A204.1 (cell line): Measurements from ENCODE around the gene TMEM205.
A peak's percentile ranks its signal among the peaks of the same experiment; 100 is the strongest.
"Not testable (repeated sequence)": the region's sequence is repeated elsewhere in the genome, so short reads cannot be mapped to it uniquely, and the experiment has no call there.

Experiments
- FAIRE-seq: peaks from 2 replicates; lab custom pipeline; 2012; peaks lifted over from hg19 to GRCh38; lab: Jason Lieb, UNC

Gene TMEM205

DNA sequence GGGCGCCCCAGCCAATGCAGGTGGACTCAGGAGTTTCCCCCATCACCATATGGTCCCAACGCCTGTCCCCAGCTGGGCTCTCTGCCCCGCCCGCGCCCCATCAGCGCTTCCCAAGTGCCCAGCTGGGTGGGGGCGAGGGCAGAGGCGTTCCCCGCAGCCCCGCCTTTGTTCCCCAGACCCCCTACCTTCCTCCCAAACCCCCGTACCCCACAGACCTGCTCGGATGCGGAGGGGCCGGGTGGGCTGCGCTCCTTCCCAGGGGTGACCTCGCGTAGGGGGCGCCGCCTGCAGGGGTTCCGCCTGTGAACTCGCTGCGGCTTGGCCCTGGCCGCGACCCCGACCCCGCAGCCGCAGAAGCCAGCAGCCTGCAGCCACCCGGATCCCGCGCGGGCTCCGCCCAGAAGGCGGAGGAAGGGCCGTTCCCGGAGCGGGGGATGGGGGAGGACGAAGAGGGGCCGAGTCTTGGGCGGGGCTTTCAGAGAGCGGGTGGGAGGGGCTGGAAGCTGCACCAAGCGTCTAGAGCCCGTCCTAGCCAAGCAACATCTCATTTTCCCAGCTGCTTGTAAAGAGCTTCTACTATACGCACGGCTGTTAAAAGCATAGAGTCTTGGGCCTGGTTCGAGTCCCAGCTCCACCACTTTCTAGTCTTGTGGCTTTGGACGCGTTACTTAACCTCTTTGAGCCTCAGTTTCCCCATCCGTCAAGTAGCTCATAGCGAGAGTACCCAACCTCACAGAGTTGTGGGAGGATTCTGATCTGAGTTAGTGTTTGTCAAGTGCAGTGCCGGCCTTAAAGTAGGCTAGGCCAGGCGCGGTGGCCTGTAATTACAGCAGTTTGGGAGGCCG is 6.6 kb downstream of the TMEM205 start, which contains the start of gene RAB3D:
RAB3D (minus strand) TSS at position 404 of the 845 bp plus-strand sequence. CDS start 2,258 bp downstream, outside the sequence.
- peak; percentile 87 for FAIRE-seq

DNA sequence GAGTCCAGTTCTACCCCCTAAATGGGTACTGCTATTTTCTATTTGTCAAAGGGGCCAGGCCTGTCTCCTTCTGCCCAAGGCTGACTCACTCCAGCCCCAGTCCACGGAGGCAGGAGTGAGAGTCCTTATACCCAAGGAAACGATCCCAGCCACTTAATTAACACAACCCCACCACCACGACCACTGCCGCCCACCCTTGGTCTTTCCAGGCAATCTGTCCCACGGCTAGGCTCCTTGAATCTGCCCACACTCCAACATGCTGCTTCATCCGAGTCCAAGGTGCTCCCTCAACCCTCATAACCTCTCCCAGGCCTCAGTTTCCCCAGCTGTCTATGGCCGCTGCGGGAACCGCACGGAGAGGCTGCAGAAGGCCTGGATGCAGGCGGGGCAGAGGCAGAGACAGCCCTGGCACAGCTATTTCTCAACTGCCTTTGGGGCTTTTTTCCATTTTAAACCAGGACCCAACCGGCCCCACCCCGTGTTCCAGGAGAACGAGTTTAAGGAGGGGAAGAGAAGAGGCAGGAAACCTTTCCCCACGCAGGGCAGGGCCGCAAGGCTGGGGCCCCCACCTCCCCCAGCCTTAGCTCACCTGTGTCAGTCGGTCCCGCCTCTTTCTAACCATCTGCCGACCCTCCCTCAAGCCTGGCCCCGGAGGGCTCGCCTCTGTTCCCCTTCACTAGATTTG is 7.4 kb downstream of the TMEM205 start:
- FAIRE-seq: no peak

- no peak for FAIRE-seq
Observed at GRCh38 chr19:11338121-11338520, 7.9 kb downstream of the TMEM205 start.

GRCh38 chr19:11337080-11337479 is 9.0 kb downstream of the TMEM205 start:
- no peak for FAIRE-seq

GRCh38 chr19:11335449-11336146 is 10.5 kb downstream of the TMEM205 start:
- no peak for FAIRE-seq

DNA sequence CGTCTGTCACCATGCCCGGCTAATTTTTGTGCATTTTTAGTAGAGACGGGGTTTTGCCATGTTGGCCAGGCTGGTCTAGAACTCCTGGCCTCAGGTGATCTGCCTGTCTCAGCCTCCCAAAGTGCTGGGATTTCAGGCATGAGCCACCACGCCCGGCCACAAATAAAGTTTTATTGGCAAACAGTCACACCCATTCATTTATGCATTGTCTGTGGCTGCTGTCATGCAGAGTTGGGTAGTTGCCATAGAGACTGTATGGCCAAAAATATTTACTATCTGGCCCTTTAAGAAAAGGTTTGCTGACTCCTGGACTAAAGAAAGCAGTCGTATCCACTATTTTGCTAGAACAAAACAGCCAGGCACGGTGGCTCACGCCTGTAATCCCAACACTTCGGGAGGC is 12.2 kb downstream of the TMEM205 start:
- FAIRE-seq: not testable (repeated sequence)

- no peak for FAIRE-seq
Observed at GRCh38 chr19:11332822-11333221, 13.2 kb downstream of the TMEM205 start.

GRCh38 chr19:11331502-11331901 is 14.6 kb downstream of the TMEM205 start:
- no peak for FAIRE-seq

- no peak for FAIRE-seq
Observed at GRCh38 chr19:11330127-11330526, 15.9 kb downstream of the TMEM205 start.

DNA sequence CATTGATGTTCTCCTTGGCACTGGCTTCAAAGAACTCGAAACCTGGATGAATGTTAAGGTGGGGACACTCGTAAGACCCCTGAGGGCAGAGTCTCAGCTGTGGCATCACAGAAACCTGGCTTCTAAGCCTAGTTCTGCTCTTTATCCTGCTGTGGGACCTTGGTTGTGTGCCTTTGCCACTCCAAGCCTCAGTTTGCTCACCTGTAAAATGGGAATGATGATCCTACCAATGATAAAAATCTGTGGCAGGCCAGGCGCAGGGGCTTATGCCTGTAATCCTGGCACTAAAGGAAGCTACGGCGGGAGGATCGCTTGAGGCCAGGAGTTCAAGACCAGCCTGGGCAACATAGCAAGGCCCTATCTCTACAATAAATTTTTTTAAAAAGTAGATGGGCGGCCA is 20.5 kb downstream of the TMEM205 start:
- FAIRE-seq: no peak

- no peak for FAIRE-seq
Observed at GRCh38 chr19:11324748-11325389, 21.2 kb downstream of the TMEM205 start.

GRCh38 chr19:11324079-11324661 is 21.9 kb downstream of the TMEM205 start:
- no peak for FAIRE-seq

- no peak for FAIRE-seq
Observed at GRCh38 chr19:11323601-11324078, 22.4 kb downstream of the TMEM205 start.

- FAIRE-seq: no peak
Observed at GRCh38 chr19:11322269-11323024, 23.6 kb downstream of the TMEM205 start.

DNA sequence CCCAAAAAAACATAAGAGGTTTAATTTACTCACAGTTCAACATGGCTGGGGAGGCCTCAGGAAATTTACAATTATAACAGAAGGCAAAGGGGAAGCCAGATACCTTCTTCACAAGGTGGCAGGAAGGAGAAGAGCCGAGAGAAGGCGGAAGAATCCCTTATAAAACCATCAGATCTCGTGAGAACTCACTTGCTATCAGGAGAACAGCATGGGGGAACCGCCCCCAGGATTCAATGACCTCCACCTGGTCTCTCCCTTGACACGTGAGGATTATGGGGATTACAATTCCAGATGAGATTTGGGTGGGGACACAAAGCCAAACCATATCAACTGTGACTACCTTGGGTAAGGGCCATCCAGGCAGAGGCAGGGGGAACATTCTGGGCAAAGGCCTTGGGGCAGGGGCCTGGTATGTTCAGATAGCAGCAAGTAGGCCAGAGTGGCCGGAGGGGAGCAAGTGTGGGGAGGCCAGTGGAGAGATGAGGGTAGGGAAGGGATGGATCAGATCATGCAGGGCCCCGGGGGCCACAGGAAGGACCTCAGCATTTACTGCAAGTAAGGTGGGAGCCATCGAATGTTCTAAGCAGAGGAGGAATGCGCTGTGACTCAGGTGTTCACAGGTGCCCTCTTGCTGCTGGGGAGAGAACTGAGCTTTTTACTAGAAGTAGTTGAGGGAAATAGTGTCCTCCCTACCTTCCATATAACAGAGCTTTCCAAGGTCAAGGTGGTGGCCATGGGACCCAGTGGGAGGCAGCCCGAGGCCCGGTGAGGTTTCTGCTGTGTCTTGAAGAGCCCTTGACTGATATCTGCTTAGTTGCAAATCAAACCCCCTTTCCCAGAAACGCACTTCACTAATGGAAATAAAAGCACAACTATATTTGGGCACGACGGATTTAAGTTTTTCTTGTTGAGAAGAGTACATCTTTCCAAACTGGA is 24.6 kb downstream of the TMEM205 start:
- FAIRE-seq: no peak

GRCh38 chr19:11320278-11320995 is 25.6 kb downstream of the TMEM205 start:
- not testable (repeated sequence) for FAIRE-seq

GRCh38 chr19:11306337-11306736 is 39.7 kb downstream of the TMEM205 start:
- FAIRE-seq: no peak

GRCh38 chr19:11304936-11305335 is 41.1 kb downstream of the TMEM205 start:
- no peak for FAIRE-seq

GRCh38 chr19:11300811-11301120 is 45.3 kb downstream of the TMEM205 start:
- FAIRE-seq: no peak
